ENCODE data around the gene NRTN.

DNA sequence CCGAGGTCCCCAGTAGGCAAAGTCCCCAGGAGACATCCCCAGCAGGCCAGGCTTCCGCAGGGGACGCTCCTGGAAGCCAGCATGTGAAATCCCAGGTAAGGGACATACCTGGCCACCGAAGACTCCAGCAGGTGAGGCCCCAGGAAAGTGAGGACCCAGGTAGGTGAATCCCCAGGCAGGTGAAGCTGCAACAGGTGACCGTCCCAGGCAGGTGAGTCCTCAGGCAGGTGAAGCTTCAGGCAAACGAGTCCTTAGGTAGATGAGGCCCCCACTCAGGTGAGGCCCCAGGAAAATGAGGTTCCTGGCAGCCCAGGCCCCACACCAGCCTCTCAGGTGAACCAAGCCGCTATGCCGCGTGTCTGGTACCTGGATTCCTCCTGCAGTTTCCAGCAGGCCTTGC is 26.3 kb downstream of the NRTN start:
- TF ChIP-seq EZH2phosphoT487 (IDR thresholded peaks at IDR 0.05; ENCODE audit: insufficient read depth, low read depth) (no peak), EZH2 (IDR thresholded peaks at IDR 0.05; ENCODE audit: insufficient read depth, poor library complexity, severe bottlenecking) (no peak)

All from GM23248 (cell line).